IMR-90 (cell line): Measurements from ENCODE around the gene ZNFX1. TPM values are rescaled to one million over a fixed set of nuclear protein-coding genes. Genes with fewer than 3 reads are reported as not detected.
A peak's percentile ranks its signal among the peaks of the same experiment; 100 is the strongest.

Experiments used
- ATAC-seq: fragments of 200-7000 bp; cut with Tn5 transposase; 2 replicates; pipeline ENCODE4 v1.9.1; 2020; ENCODE audit warnings: low read depth, mild to moderate bottlenecking, moderate library complexity
- BruUV-seq: library from RNA; stranded (reverse); fragments of 400-500 nt; replicated peaks from 2 replicates; lab custom pipeline; 2021; lab: Mats Ljungman, UMichigan
- CTCF ChIA-PET: fragments of 300-600 bp; formaldehyde crosslinking; extraction: SDS; loops from one replicate; lab custom pipeline; 2021; ENCODE audit warnings: antibody characterized with exemption; lab: Yijun Ruan, JAX
- POLR2A ChIA-PET: fragments of 300-600 bp; sonication (Branson Sonifier 250); formaldehyde crosslinking; loops from one replicate; lab custom pipeline; 2022; ENCODE audit warnings: antibody characterized with exemption; ENCODE audit not compliant: unreplicated experiment; lab: Charles Lee
- DNase-seq: peaks from one replicate; pipeline ENCODE4 v3.0.0; 2013
- H2AFZ ChIP-seq: replicated peaks from 2 replicates; pipeline ENCODE3; 2013; ENCODE audit warnings: low read length, mild to moderate bottlenecking; ENCODE audit not compliant: poor library complexity
- H2AK5ac ChIP-seq: 2 replicates; pipeline ENCODE4 v1.6.1; 2013; ENCODE audit warnings: low read depth, low read length, inconsistent platforms
- H2AK9ac ChIP-seq: replicated peaks from 2 replicates; pipeline ENCODE3; 2013; ENCODE audit warnings: mild to moderate bottlenecking, low read depth, low read length, moderate library complexity; ENCODE audit not compliant: poor library complexity
- H2BK120ac ChIP-seq: 2 replicates; pipeline ENCODE4 v1.6.1; 2013; ENCODE audit warnings: low read depth, low read length, inconsistent platforms
- H2BK15ac ChIP-seq: 3 replicates; pipeline ENCODE4 v1.6.1; 2013; ENCODE audit warnings: low read depth, low read length, inconsistent platforms
- H2BK20ac ChIP-seq: 2 replicates; pipeline ENCODE4 v1.6.1; 2013; ENCODE audit warnings: low read depth, mild to moderate bottlenecking, inconsistent platforms, low read length, moderate library complexity
- H2BK5ac ChIP-seq: 2 replicates; pipeline ENCODE4 v1.6.1; 2013; ENCODE audit warnings: mild to moderate bottlenecking, low read depth, low read length, inconsistent platforms; ENCODE audit not compliant: poor library complexity, severe bottlenecking
- H3K14ac ChIP-seq: replicated peaks from 2 replicates; pipeline ENCODE4 v1.6.1; 2013; ENCODE audit warnings: low read depth, low read length, inconsistent platforms
- H3K18ac ChIP-seq: 2 replicates; pipeline ENCODE4 v1.6.1; 2013; ENCODE audit warnings: low read depth, low read length, control low read depth
- H3K23ac ChIP-seq: 2 replicates; pipeline ENCODE4 v1.6.1; 2013; ENCODE audit warnings: low read depth, low read length, inconsistent platforms
- H3K27ac ChIP-seq: 2 replicates; pipeline ENCODE4 v1.5.1; 2013; ENCODE audit warnings: mild to moderate bottlenecking, control low read depth, low read length; ENCODE audit not compliant: insufficient read depth
- H3K27me3 ChIP-seq: 2 replicates; pipeline ENCODE4 v1.6.1; 2013; ENCODE audit warnings: low read length; ENCODE audit not compliant: control insufficient read depth, insufficient read depth
- H3K36me3 ChIP-seq: 2 replicates; pipeline ENCODE4 v1.6.1; 2013; ENCODE audit warnings: low read length, mixed read lengths; ENCODE audit not compliant: control insufficient read depth, insufficient read depth
- H3K4ac ChIP-seq: 2 replicates; pipeline ENCODE4 v1.6.1; 2013; ENCODE audit warnings: low read depth, low read length, inconsistent platforms
- H3K4me1 ChIP-seq: 2 replicates; pipeline ENCODE4 v1.6.1; 2013; ENCODE audit warnings: low read length, mixed read lengths; ENCODE audit not compliant: control insufficient read depth, insufficient read depth
- H3K4me2 ChIP-seq: 2 replicates; pipeline ENCODE4 v1.6.1; 2013; ENCODE audit warnings: low read depth, mild to moderate bottlenecking, control low read depth, low read length, moderate library complexity
- H3K4me3 ChIP-seq: 2 replicates; pipeline ENCODE4 v1.5.1; 2013; ENCODE audit warnings: low read depth, mild to moderate bottlenecking, control low read depth, low read length, moderate library complexity; ENCODE audit not compliant: insufficient read depth
- H3K56ac ChIP-seq: 2 replicates; pipeline ENCODE4 v1.6.1; 2013; ENCODE audit warnings: low read length, inconsistent platforms; ENCODE audit not compliant: insufficient read depth; ENCODE audit errors: extremely low read depth
- H3K79me1 ChIP-seq, 2 experiments: 2 replicates each; pipeline ENCODE4 v1.6.1; 2013; ENCODE audit warnings: low read length in 2 of 2, inconsistent platforms in 1 of 2, low read depth in 1 of 2
- H3K9ac ChIP-seq: 2 replicates; pipeline ENCODE4 v1.6.1; 2013; ENCODE audit warnings: low read depth, low read length, control low read depth
- H3K9me1 ChIP-seq: 2 replicates; pipeline ENCODE4 v1.6.1; 2013; ENCODE audit warnings: low read length, inconsistent platforms; ENCODE audit not compliant: insufficient read depth
- H3K9me3 ChIP-seq: 2 replicates; pipeline ENCODE4 v1.6.1; 2013; ENCODE audit warnings: low read length; ENCODE audit not compliant: control insufficient read depth, insufficient read depth
- H4K20me1 ChIP-seq: 2 replicates; pipeline ENCODE4 v1.6.1; 2013; ENCODE audit warnings: low read length, inconsistent platforms; ENCODE audit not compliant: insufficient read depth
- H4K5ac ChIP-seq: 2 replicates; pipeline ENCODE4 v1.6.1; 2013; ENCODE audit warnings: mild to moderate bottlenecking, low read depth, low read length, control low read depth
- H4K8ac ChIP-seq, 2 experiments: 2 replicates each; pipeline ENCODE4 v1.6.1; 2013; ENCODE audit warnings: low read depth in 2 of 2, low read length in 2 of 2, control low read depth in 1 of 2, inconsistent platforms in 1 of 2
- H4K91ac ChIP-seq: 2 replicates; pipeline ENCODE4 v1.6.1; 2013; ENCODE audit warnings: low read depth, low read length, inconsistent platforms; ENCODE audit not compliant: insufficient read depth
- MAFK ChIP-seq: IDR thresholded peaks from 2 replicates; pipeline ENCODE4 v1.6.1; 2012; ENCODE audit warnings: low read depth, low read length, improper control_type of control experiment
- MAZ ChIP-seq: IDR thresholded peaks from 2 replicates; pipeline ENCODE4 v1.6.1; 2012; ENCODE audit warnings: low read depth, mild to moderate bottlenecking, low read length, improper control_type of control experiment, moderate library complexity, borderline replicate concordance
- MXI1 ChIP-seq: IDR thresholded peaks from 2 replicates; pipeline ENCODE4 v1.6.1; 2012; ENCODE audit warnings: low read depth, mild to moderate bottlenecking, low read length, moderate library complexity, borderline replicate concordance
- RFX5 ChIP-seq: IDR thresholded peaks from 2 replicates; pipeline ENCODE4 v1.8.0; 2012; ENCODE audit warnings: low read depth, mild to moderate bottlenecking, low read length, moderate library complexity
- SMC3 ChIP-seq: fragments of 150-350 bp; IDR thresholded peaks from 2 replicates; pipeline ENCODE4 v1.6.1; 2016; ENCODE audit warnings: low read depth, mild to moderate bottlenecking, antibody characterized with exemption, low read length, moderate library complexity
- WGBS, 2 experiments: methylation state at CpG; one replicate each; pipeline versions ENCODE4 v1.1.5 to v1.1.7; 2013; ENCODE audit warnings: missing lambda C conversion rate in 2 of 2; ENCODE audit not compliant: insufficient read length in 1 of 2; ENCODE audit errors: extremely low coverage in 2 of 2; 5-methylcytosine and 5-hydroxymethylcytosine counted together
- dilution Hi-C: fragments of 300-500 bp; cut with HindIII; formaldehyde crosslinking; loops from one replicate; pipeline ENCODE4 v1.14.3; 2018; ENCODE audit warnings: low sequenced_read_pairs; ENCODE audit not compliant: unreplicated experiment
- in situ Hi-C: fragments of 300-500 bp; cut with MboI; formaldehyde crosslinking; loops from 3 replicates; pipeline ENCODE4 v1.14.3; 2019; ENCODE audit warnings: low sequenced_read_pairs, inconsistent platforms, mixed read lengths
- intact Hi-C: fragments of 100-400 bp; cut with micrococcal nuclease; formaldehyde crosslinking; loops from 2 replicates; pipeline ENCODE4 v1.10.0; 2022
- polyA plus RNA-seq, 3 experiments: library from polyadenylated mRNA; depleted of rRNA; stranded (reverse); fragments of >200 nt; gene quantifications; 2 replicates each; pipeline ENCODE4 v1.2.3, GENCODE V29; 2012; ENCODE audit warnings: low replicate concordance in 1 of 3
- total RNA-seq: library from RNA; depleted of rRNA; stranded (reverse); fragments of >200 nt; gene quantifications from 2 replicates; pipeline ENCODE4 v1.2.3, GENCODE V29; 2012
- TF ChIP-seq, protein P1 (sequence below): fragments of 150-350 bp; IDR thresholded peaks from 2 replicates; pipeline ENCODE4 v1.6.1; 2017; ENCODE audit warnings: mild to moderate bottlenecking, antibody characterized with exemption, low read length, low read depth
- TF ChIP-seq, protein P2 (sequence below): conservative IDR thresholded peaks from 2 replicates; pipeline ENCODE4 v1.5.1; 2012; ENCODE audit warnings: mild to moderate bottlenecking, low read depth, low read length, improper control_type of control experiment

The ZNFX1 gene
- total and polyA plus RNA-seq, 2 of the 4 experiments (the other 2 are of a cell fraction) = 10.9 to 60.9 TPM

DNA sequence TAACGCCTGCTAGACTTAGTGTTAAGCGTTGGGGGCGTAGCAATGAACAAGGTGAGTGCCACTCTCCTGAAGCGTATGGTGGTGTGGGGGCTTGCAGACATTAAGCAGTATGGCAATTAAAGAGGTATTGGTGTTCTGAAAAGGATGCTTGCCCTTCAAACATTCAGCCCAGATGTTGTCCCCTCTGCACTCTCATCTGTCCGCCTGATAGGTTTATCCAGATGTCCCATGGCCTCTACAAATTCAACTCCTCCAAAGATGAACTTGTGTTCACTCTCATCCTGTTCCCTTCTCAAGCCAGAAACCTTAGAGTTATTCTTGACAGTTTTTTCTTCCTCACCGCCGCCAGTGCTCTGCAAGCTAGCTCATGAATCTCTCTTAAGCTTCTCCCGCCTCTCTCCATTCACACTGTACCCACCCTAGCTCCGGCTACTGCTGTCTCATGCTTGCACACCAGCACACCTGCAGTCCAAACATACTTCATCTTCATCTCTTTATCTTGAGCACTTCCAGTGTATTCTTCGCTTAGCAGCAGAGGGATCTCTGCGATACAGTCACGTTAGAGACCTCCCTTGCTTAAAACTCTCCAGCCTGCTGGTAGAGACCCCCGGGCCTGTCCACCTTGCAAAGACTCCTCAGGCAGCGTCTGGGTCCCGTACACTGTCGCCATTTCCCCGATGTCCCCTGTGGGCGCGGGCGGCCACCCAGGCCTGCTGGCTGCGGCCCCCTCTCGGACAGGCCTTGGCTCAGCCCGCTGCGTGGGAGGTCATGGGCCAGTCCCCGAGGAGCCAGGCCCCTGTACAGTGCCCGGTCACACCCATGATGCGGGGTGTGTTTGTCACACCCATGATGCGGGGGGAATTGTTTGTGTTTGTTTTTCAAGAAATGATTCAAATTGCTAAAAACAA, 57.7 kb downstream of the ZNFX1 start:
- intact Hi-C loops = loop anchor here (5.0 kb wide), 1 partner anchor 578 kb away; no protein-coding TSS in a partner anchor
- ChIA-PET POLR2A (no interaction called here), CTCF (no interaction called here)
- no TSS peak for BruUV-seq
- H3K56ac ChIP-seq = peak overlapping the region; percentile 84
- H2BK120ac ChIP-seq = no peak overlapping the region
- no peak overlapping the region; the same call in 1 of the 2 replicates for H3K18ac ChIP-seq
- H2BK20ac ChIP-seq = no peak overlapping the region
- H3K27ac ChIP-seq = peak overlapping the region; percentile 85
- H3K9me1 ChIP-seq = no peaks in the 10 kb centered on the region
- H3K27me3 ChIP-seq = no peaks in the 10 kb centered on the region
- peaks cover 4% of the 10 kb centered on the region; the same call in 1 of the 2 replicates for H3K4me1 ChIP-seq
- dilution Hi-C loops = no loop called here
- TF ChIP-seq SMC3 (no peak), MAFK (no peak), RFX5 (no peak), MXI1 (no peak), MAZ (no peak)
- TF ChIP-seq, protein P1, sequence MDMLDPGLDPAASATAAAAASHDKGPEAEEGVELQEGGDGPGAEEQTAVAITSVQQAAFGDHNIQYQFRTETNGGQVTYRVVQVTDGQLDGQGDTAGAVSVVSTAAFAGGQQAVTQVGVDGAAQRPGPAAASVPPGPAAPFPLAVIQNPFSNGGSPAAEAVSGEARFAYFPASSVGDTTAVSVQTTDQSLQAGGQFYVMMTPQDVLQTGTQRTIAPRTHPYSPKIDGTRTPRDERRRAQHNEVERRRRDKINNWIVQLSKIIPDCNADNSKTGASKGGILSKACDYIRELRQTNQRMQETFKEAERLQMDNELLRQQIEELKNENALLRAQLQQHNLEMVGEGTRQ = no peak
- TF ChIP-seq, protein P2, sequence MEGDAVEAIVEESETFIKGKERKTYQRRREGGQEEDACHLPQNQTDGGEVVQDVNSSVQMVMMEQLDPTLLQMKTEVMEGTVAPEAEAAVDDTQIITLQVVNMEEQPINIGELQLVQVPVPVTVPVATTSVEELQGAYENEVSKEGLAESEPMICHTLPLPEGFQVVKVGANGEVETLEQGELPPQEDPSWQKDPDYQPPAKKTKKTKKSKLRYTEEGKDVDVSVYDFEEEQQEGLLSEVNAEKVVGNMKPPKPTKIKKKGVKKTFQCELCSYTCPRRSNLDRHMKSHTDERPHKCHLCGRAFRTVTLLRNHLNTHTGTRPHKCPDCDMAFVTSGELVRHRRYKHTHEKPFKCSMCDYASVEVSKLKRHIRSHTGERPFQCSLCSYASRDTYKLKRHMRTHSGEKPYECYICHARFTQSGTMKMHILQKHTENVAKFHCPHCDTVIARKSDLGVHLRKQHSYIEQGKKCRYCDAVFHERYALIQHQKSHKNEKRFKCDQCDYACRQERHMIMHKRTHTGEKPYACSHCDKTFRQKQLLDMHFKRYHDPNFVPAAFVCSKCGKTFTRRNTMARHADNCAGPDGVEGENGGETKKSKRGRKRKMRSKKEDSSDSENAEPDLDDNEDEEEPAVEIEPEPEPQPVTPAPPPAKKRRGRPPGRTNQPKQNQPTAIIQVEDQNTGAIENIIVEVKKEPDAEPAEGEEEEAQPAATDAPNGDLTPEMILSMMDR = no peak
- peaks cover 8 to 31% of the 10 kb centered on the region in 2 experiments; a peak in 3 of 4 replicates for H3K79me1 ChIP-seq
- H4K20me1 ChIP-seq = no peaks in the 10 kb centered on the region
- peak overlapping the region; percentile 91 for H3K9ac ChIP-seq
- H3K9me3 ChIP-seq = no peaks in the 10 kb centered on the region
- H2AFZ ChIP-seq = peak overlapping the region; percentile 97
- ATAC-seq (no peak), DNase-seq (no peak)
- H2AK5ac ChIP-seq = peak overlapping the region; percentile 94
- peak overlapping the region; percentile 85 for H2BK5ac ChIP-seq
- in situ Hi-C loops = loop anchor here (5.0 kb wide), 1 partner anchor 88 kb away; no protein-coding TSS in a partner anchor
- H3K4me2 ChIP-seq = peak overlapping the region; percentile 91
- peaks cover 27% of the 10 kb centered on the region for H3K36me3 ChIP-seq
- peak overlapping the region; percentile 88; the same call in 1 of the 2 replicates for H4K5ac ChIP-seq
- peak overlapping the region; percentile 82 for H4K91ac ChIP-seq
- peak overlapping the region; percentile 72 to 98 for H4K8ac ChIP-seq
- peak overlapping the region; percentile 90 for H3K23ac ChIP-seq
- H2AK9ac ChIP-seq = peak overlapping the region; percentile 83
- H3K14ac ChIP-seq = peak overlapping the region; percentile 97
- H3K4ac ChIP-seq = peak overlapping the region; percentile 93
- H3K4me3 ChIP-seq = peak overlapping the region; percentile 76
- WGBS, 2 experiments = 72% methylated on average over 18 of the region's 28 CpGs; no CpG with 5 or more reads in 1 of the 2 experiments
- peak overlapping the region; percentile 1; the same call in 1 of the 3 replicates for H2BK15ac ChIP-seq
